Mononuclear cell (primary cell): ENCODE measurements around the gene CHFR. TPM values are rescaled to one million over a fixed set of nuclear protein-coding genes. Genes with fewer than 3 reads are reported as not detected.

ENCODE experiments used
- H3K27me3 ChIP-seq: 2 replicates; pipeline ENCODE4 v1.6.0; 2011; ENCODE audit warnings: low read length, control low read depth; ENCODE audit not compliant: insufficient read depth
- H3K4me1 ChIP-seq: 2 replicates; pipeline ENCODE4 v1.5.1; 2011; ENCODE audit warnings: mild to moderate bottlenecking, low read length, control low read depth; ENCODE audit not compliant: insufficient read depth
- H3K4me3 ChIP-seq: 2 replicates; pipeline ENCODE4 v1.5.1; 2011; ENCODE audit warnings: mild to moderate bottlenecking, low read length, moderate library complexity
- H3K9me3 ChIP-seq: 2 replicates; pipeline ENCODE4 v1.5.1; 2011; ENCODE audit warnings: low read depth, mild to moderate bottlenecking, control low read depth, low read length
- total RNA-seq: library from RNA; depleted of rRNA; stranded (reverse); fragments of >200 nt; gene quantifications from one replicate; pipeline ENCODE4 v1.2.3, GENCODE V29; 2012

CHFR gene
- total RNA-seq, 1 donor, result 51.2 TPM

- Histone ChIP-seq H3K9me3 (no peaks in the 10 kb centered on the region), H3K4me1 (no peaks in the 10 kb centered on the region), H3K4me3 (no peak overlapping the region), H3K27me3 (no peaks in the 10 kb centered on the region)
Observed at GRCh38 chr12:132788375-132789098, 98.9 kb downstream of the CHFR start.

GRCh38 chr12:132787877-132788276 is 99.5 kb downstream of the CHFR start:
- Histone ChIP-seq H3K27me3 (no peaks in the 10 kb centered on the region), H3K4me1 (no peaks in the 10 kb centered on the region), H3K9me3 (no peaks in the 10 kb centered on the region), H3K4me3 (no peak overlapping the region)

DNA sequence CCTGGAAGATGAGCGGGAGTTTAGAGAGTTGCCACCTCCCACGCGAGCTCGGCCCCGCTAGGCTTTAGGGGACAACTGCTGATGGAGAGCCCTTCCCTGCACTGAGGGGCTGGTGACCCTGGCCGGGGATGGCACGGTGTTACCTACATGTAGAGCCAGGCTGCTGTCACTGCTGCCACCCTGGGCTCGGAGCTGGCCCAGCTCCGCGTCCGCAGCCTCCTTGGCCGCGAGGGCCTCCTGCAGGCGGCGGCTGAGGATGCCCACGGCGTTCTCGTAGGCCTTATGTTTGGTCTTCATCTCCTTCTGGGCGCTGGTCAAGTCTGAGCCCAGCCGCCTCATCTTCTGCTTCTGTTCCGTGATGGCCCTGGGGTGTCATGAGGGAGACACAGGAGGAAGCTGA is 101.2 kb downstream of the CHFR start:
- H3K27me3 ChIP-seq, result no peaks in the 10 kb centered on the region
- no peak overlapping the region for H3K4me3 ChIP-seq
- no peaks in the 10 kb centered on the region for H3K4me1 ChIP-seq
- no peaks in the 10 kb centered on the region for H3K9me3 ChIP-seq

DNA sequence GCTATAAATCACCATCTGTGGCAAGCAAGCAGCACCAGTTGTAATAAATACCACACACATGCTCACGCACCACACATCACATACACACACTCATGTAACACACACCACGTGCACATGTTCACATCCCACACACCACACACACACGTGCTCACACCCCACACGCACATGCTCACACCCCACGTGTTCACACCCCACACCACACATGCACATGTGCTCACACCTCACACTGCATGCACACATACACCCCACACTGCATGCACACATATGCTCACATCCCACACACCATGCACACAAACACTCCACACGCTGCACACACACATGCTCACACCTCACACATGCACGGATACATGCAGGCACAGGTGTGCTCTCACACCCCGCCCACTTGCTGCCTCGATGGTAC is 102.8 kb downstream of the CHFR start:
- no peaks in the 10 kb centered on the region for H3K9me3 ChIP-seq
- no peak overlapping the region for H3K4me3 ChIP-seq
- H3K4me1 ChIP-seq, result no peaks in the 10 kb centered on the region
- no peaks in the 10 kb centered on the region for H3K27me3 ChIP-seq

DNA sequence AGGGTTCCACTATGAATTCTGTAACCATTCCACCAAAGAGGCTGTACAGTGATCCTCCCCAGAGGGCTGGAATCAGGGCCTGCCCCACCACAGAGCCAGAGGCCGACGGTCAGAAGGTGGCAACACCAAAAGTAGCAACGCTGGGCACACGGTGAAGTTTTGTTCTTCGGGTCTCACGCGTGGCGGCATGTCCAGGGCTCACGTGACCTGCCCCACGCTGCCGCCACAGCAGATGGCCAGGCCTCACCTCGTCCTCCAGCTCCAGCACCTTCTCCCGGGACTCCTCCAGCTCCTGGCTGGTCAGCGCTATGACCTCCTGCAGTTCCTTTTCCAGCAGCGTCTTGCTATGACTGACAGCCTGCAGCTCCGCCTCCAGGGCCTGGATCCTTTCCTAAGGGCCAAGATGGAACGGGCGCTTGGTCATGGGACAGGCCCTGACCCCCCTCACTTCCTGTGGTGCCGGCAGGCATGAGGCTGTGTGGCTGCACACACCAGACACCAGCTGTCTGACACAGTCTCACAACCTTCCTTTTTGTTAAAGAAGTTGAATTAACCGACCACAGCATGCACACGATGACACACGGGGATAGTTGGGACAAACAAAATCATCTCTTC is 103.4 kb downstream of the CHFR start:
- H3K4me1 ChIP-seq, result no peaks in the 10 kb centered on the region
- H3K9me3 ChIP-seq, result no peaks in the 10 kb centered on the region
- no peaks in the 10 kb centered on the region for H3K27me3 ChIP-seq
- no peak overlapping the region for H3K4me3 ChIP-seq

Other genes starting within 250 kb of the CHFR start
- gene POLE, start 200.3 kb downstream of the CHFR start, total RNA-seq, result 19.6 TPM
- gene PXMP2, start 200.0 kb downstream of the CHFR start, total RNA-seq, result 3.0 TPM
- gene PGAM5, start 176.8 kb downstream of the CHFR start, total RNA-seq, result 13.9 TPM
- 63.0 TPM for gene ANKLE2, start 125.8 kb downstream of the CHFR start, total RNA-seq
- gene GOLGA3, start 58.7 kb downstream of the CHFR start, total RNA-seq, result 21.9 TPM
- 2.5 TPM for gene ZNF605, start 68.7 kb upstream of the CHFR start, total RNA-seq
- gene ZNF26, start 98.8 kb upstream of the CHFR start, total RNA-seq, result 42.8 TPM
- gene ZNF84, start 149.9 kb upstream of the CHFR start, total RNA-seq, result 26.0 TPM
- 23.6 TPM for gene ZNF140, start 193.3 kb upstream of the CHFR start, total RNA-seq
- gene ZNF891, start 242.7 kb upstream of the CHFR start, total RNA-seq, result 2.5 TPM
- 24.0 TPM for gene ZNF10, start 243.0 kb upstream of the CHFR start, total RNA-seq